HG02943 (cell line): ENCODE measurements around the gene P2RY11.

Source experiments
- ATAC-seq: cut with Tn5 transposase; IDR thresholded peaks from one replicate; pipeline ENCODE4 v1.9.1; 2021; ENCODE audit warnings: mild to moderate bottlenecking, low read depth, moderate library complexity; ENCODE audit not compliant: unreplicated experiment

Gene P2RY11

GRCh38 chr19:10092648-10093294 lies 18.7 kb upstream of the P2RY11 start:
- ATAC-seq: no peak

- ATAC-seq: no peak
These were observed 18.0 kb upstream of the P2RY11 start for GRCh38 chr19:10093295-10094186.

DNA sequence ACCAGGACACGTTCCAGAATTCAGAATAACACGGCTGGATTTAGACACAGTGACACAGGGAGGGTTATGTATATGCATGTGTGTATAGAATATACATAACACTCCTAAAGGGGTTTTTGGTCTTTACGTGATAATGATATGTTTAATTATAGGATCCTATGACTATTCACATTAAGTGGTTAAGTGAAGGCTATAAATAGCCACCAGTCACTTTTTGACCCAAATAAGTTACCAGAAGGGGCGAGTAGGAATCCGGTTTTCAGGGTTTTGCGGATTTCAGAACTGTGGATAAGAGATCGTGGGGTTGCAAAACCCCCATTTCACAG lies 15.9 kb upstream of the P2RY11 start:
- no peak for ATAC-seq

DNA sequence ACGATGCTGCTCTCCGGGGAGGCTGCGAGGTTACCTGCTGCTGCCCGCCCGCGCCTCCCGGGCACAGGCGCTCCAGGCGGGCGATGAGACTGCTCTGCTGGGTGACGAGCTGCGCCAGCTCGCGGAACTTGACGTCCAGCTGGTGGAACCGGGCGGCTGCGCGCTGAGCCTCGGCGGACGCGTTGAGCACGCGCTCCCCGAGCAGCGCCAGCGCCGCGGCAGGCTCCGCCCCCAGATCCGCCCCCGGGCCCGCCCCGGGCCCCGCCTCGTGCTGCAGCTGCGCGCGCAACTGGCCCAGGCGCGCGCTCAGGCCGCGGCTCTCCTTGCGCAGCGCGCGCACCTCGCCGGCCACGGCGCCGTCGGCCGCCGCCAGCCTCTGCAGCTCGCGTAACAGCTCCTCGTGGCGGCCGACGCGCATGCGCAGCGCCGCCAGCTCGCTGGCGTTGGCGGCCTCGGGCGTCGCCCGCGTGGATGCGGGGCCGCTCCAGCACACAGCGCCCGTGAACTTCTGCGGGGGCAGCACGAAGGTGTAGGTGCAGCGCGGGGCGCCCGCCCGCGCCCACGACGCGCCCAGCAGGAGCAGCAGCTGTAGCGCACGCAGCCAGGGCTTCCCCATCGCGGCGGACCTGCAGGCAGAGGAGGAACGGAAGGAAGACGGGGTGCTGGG lies 15.4 kb upstream of the P2RY11 start:
- ATAC-seq: peak; percentile 65

DNA sequence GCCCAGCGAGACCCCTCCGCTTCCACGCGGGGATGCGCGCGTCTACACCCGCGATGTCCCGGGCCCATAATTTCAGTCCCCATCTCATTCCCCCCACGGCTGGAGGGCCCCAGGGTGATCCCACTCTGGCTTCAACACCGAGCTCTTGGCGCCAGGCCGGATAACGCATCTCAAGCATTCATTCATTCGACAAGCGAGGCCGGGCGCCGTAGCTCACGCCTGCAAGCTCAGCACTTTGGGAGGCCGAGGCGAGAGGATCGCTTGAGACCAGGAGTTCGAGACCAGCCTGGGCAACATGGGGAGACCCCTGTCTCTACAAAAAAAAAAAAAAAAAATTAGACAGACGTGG lies 14.9 kb upstream of the P2RY11 start:
- no peak for ATAC-seq

DNA sequence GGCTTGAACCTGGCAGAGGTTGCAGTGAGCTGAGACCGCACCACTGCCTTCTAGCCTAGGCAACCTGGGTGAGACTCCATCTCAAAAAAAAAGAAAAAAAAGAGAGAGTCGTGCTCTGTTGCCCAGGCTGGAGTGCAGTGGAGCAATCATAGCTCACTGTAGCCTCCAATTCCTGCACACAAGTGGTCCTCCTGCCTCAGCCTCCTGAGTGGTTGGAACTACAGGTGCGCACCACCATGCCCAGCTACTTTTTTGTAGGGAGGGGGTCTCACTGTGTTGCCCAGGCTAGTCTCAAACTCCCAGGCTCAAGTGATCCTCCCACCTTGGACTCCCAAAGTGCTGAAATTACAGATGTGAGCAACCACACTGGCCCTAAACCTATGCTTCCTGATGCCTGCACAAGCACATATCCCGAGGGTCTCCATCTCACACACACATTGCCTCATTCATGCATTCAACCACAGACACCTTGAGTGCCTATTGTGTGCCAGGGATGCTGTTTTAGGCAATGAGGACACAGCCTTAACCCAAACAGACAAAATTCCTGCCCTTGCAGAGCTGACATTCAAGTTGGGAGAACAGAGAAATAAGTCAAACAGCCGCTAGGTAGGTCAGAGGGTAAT lies 11.2 kb upstream of the P2RY11 start:
- no peak for ATAC-seq

- ATAC-seq: no peak
These were observed 8.7 kb upstream of the P2RY11 start for GRCh38 chr19:10102787-10103236.

GRCh38 chr19:10104130-10104513 lies 7.4 kb upstream of the P2RY11 start:
- ATAC-seq: no peak

- ATAC-seq: no peak
These were observed 6.6 kb upstream of the P2RY11 start for GRCh38 chr19:10104665-10105508.

DNA sequence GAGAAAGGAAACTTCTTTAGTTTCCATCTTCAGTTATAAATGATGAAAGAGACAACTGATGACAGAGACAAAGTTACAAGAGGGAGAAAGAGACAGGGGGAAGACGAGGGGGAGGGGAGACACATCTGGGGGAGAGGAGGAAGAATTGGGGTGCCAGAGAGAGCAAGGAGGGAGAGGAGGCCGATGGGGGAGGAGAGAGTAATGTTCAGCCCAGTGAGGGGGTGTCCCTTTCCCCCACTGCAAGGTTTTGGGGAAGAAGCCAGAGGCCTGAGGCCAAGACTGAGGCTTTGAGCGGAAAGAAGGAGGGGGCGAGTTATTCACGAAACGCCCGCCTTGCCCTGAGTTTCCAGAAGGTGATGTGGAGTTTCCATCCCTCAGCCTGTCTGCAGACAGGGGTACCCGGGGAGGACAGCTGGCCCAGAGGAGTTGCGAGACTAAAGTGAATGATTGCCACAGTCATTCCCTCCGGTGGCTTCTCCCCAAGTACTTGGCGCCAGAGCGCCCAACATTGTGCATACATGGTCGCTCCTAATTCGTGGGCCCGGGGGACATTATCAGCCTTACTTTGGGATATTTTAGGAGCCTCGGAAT lies 5.9 kb upstream of the P2RY11 start:
- peak; percentile 18 for ATAC-seq

DNA sequence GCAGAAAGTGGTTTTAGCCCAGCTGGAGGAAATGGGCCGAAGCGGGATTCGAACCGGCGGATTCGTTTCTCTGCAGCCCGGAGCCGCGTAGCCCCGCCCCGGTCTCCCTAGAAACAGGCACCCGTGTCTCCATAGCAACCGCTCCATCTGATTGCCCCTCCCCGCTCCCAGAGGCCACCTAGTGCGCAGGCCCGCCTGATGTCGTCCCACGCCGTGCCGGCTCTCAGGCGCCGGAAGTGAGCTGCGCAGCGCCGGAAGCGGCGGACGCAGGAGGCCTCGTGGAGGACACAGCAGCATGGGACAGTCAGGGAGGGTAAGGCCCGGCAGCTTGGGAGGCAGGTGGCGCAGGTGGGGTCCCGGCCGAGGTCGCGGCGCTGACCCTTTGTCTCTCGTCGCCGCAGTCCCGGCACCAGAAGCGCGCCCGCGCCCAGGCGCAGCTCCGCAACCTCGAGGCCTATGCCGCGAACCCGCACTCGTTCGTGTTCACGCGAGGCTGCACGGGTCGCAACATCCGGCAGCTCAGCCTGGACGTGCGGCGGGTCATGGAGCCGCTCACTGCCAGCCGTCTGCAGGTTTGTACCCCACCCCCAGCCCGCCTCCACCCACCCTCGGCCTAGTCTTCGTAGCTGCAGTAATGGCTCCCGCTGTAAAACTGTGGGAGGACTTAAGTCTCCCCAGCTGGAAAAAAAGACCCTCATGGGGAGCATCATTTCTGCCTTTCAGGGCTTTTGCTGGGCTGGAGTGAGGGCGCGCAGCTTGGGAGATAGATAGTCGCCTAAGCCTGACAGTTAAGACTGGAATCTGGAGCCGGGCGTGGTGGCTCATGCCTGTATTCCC lies 5.2 kb upstream of the P2RY11 start, which contains the start of gene PPAN:
TSS of gene PPAN (plus strand) at position 263 of the 837 bp plus-strand sequence. CDS start at position 296, 33 bp downstream.
- ATAC-seq: peak; percentile 39

- ATAC-seq: no peak
These were observed 4.2 kb upstream of the P2RY11 start for GRCh38 chr19:10107254-10107653.

GRCh38 chr19:10107817-10108367 lies 3.6 kb upstream of the P2RY11 start:
- ATAC-seq: no peak

DNA sequence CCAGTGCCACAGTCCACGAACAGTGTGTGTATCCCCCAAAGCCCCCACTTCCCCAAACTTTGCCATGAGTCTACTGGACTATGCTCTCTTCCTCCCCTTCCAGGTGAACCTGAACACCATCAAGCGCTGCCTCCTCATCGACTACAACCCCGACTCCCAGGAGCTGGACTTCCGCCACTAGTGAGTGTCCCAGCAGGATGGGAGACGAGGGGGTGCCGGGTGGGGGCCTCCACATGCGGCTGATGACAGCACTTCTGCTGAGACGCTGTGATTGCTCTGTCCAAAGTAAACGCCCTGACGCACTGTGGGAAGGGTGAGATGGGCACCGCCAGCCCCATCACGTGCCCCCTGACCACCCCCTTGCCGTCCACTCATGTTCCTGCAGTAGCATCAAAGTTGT lies 2.0 kb upstream of the P2RY11 start:
- ATAC-seq: no peak

DNA sequence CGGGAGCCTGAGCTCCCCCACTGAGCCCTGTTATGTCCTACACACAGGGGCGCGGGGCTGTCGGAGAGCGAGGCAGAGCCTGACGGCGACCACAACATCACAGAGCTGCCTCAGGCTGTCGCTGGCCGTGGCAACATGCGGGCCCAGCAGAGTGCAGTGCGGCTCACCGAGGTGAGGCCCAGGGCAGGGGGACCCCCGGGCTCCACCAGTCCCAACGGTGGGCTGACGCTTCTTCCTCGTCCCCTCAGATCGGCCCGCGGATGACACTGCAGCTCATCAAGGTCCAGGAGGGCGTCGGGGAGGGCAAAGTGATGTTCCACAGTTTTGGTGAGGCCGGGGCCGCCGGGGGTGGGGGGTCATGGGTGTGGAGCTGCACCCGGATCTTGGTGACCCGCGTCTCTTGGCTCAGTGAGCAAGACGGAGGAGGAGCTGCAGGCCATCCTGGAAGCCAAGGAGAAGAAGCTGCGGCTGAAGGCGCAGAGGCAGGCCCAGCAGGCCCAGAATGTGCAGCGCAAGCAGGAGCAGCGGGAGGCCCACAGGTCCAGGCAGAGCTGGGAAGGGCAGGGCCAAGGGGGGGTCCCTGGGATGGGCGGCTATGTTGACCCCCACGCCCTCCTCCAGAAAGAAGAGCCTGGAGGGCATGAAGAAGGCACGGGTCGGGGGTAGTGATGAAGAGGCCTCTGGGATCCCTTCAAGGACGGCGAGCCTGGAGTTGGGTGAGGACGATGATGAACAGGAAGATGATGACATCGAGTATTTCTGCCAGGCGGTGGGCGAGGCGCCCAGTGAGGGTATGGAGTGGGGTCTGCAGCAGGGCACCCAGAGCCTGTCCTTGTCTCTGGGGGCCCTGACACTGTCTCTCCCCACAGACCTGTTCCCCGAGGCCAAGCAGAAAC lies 1.2 kb upstream of the P2RY11 start:
- no peak for ATAC-seq

GRCh38 chr19:10110972-10111317 lies 548 bp upstream of the P2RY11 start:
- ATAC-seq: no peak

DNA sequence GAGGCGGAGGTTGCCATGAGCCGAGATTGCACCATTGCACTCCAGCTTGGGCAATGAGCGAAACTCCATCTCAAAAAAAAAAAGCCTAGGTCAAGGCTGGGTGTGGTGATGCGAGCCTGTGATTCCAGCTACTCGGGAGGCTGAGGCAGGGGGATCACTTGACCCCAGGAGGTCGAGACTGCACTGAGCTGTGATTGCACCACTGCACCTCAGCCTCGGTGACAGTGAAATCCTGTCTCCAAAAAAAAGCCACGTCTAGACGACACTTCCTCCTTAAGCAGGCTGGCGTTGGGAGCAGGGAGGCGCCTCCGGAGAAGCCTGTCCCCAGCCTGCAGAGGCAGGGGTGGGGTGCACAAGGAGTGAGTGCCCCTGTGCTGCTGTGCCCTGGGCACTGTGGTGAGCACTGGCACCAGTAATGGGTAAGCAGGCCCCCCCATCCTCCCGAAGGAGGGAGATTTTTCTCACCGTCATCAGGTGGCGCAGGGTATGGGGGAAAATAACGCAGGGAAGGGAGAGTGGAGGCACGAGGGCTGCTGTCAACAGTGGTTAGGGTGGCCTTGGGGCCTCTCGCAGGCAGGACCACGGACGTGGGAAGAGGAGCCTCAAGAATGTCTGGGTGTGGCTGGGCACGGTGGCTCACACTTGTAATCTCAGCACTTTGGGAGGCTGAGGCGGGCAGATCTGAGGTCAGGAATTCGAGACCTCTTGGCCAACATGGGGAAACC lies 706 bp downstream of the P2RY11 start:
- no peak for ATAC-seq
